Skin epidermis (tissue), 12 donors: Measurements from ENCODE around the gene ST8SIA6.
"Not testable (repeated sequence)": the region's sequence is repeated elsewhere in the genome, so short reads cannot be mapped to it uniquely, and the experiment has no call there.

Source experiments
- H3K27ac ChIP-seq, 21 experiments: fragments of 200-600 bp; sonication (generic) in 11 of 21; one replicate each; pipeline ENCODE4 v1.5.0; 2020; ENCODE audit warnings: mild to moderate bottlenecking in 3 of 21, inconsistent platforms in 2 of 21, moderate library complexity in 2 of 21
- H3K4me3 ChIP-seq, 7 experiments: fragments of 200-600 bp; sonication (generic) in 2 of 7; one replicate each; pipeline ENCODE4 v1.5.0; 2020; ENCODE audit warnings: inconsistent platforms in 2 of 7, mild to moderate bottlenecking in 2 of 7, moderate library complexity in 1 of 7

Gene ST8SIA6

DNA sequence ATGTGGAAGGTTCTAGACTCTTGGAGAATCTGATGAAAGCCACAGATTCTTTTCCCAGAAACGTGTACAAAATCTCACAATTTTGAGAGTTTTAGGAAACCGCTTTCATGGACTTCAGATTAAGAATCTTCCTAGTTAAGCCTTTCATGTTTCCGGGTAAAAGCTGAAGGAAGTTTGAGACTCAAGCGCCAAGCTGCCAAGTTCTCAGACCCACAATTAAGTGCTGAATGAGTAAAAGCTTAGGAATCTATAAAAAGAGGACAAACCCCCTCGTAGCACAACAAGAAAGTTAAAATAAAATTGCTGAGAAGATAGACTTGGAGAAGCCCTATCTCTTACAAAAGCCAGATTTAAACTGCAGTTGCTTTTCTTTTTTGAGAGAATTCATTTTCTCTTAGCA is 99.6 kb downstream of the ST8SIA6 start:
- no peak overlapping the region for H3K27ac ChIP-seq
- no peak overlapping the region for H3K4me3 ChIP-seq

DNA sequence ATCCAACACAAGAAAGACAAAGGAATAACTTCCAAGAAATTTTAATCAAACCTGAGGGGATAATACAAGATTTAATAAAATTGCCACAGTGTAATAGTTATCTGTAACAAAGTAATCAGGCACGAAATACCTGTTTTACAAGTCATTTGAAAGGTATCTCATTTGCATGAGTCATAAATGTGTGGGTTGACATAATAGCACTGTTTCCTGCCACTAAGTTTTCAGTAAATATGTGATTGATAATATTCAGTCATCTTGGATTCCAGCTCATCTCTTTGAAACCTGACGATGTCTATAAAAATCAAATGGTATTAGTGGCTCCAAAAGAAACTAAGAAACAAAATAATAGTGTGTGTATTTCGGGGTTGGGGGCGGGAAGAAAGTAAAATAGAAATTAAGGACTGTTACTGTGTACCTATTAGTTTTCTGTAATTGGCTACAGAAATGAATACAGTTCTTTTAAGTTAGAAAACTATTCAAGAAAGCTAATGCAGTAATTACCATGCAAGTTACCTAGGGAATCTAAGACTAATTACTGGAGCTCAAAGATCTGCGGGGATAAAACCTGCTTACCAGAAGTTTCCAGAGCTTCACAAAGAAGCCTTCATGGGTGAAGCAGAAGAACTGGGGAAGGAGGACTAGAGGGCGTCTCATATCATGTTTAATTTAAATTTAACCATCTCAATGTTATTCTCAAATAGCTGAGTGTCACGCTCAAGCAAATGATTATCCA is 100.7 kb downstream of the ST8SIA6 start:
- H3K27ac ChIP-seq: peak overlapping the region in 2 of 21 experiments; percentile 1 to 26
- no peak overlapping the region for H3K4me3 ChIP-seq

DNA sequence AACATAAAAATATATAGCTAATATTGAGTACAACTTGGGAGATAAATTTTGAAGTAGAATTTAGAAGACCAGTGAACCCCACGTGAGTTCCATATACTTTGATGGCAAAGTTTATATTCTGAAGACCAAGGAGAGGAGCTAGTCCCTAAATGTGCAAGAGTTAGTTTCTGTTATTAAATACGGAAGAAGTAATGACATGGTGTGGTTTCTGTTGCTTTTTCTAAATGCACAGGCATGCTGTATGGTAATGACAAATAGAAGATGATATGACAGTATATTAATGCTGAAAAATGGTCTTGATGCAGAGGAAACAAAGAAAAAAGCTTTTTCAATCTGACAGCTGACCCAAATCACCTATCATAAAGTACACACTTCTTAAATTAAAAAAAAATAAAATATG is 101.8 kb downstream of the ST8SIA6 start:
- H3K4me3 ChIP-seq: no peak overlapping the region

GRCh38 chr10:17351506-17351905 is 102.9 kb downstream of the ST8SIA6 start:
- H3K27ac ChIP-seq: no peak overlapping the region

More for the DNA sequence above, 101.8 kb downstream of the ST8SIA6 start:
- H3K27ac ChIP-seq: no peak overlapping the region

GRCh38 chr10:17349717-17350116 is 104.7 kb downstream of the ST8SIA6 start:
- H3K4me3 ChIP-seq: no peak overlapping the region
- H3K27ac ChIP-seq: peak overlapping the region in 5 of 21 experiments; percentile 17 to 71 (median 36)

More at GRCh38 chr10:17351506-17351905, 102.9 kb downstream of the ST8SIA6 start:
- no peak overlapping the region for H3K4me3 ChIP-seq

DNA sequence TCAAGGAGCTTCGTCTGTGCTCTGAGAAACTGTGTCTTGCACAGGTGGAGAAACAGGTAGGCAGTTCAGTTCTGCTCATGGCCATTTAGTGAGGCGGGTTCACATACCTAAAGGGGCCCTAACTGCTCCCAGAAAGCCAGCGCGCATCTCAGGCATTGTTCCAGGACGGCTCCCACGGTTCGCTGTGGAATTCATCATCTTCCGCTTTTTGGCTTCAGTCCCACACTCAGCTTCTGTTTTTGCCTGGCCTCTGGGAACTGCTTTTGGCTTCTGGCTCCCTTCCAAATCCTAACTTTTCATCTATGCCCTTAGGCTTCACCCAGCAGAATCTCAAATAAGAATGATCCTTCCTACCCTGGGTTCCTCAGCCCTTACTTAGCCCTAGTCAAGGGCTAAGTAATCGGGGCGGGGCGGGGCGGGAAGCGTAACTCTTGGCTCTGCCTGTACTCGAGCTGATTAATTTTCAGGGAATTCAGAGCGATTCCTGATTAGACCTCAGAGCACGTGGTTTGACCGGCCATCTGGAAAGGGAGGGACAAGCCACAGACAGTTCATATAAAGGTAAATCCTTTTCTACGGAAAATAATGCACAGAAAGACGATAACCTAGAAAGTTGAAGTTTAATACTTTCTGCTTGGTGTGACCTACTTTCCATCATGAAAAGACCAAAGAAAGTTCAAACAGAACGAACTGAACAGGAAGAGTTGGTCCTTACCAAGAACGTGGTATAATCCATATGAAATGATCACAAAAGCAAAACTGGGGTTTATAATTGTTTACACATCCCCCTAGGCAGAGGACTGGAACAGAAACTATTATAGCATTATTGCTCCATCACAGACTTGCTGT is 105.7 kb downstream of the ST8SIA6 start:
- peak overlapping the region in 1 of 7 experiments; percentile 4 for H3K4me3 ChIP-seq
- H3K27ac ChIP-seq: peak overlapping the region in 17 of 21 experiments; percentile 1 to 71 (median 38)

- Histone ChIP-seq H3K4me3 (peak overlapping the region in 1 of 7 experiments; percentile 4), H3K27ac (peak overlapping the region in 15 of 21 experiments; percentile 1 to 71 (median 53))
Observed at GRCh38 chr10:17348011-17348500, 106.3 kb downstream of the ST8SIA6 start.

- Histone ChIP-seq H3K4me3 (no peak overlapping the region), H3K27ac (no peak overlapping the region)
Observed at GRCh38 chr10:17344206-17344605, 110.2 kb downstream of the ST8SIA6 start.

DNA sequence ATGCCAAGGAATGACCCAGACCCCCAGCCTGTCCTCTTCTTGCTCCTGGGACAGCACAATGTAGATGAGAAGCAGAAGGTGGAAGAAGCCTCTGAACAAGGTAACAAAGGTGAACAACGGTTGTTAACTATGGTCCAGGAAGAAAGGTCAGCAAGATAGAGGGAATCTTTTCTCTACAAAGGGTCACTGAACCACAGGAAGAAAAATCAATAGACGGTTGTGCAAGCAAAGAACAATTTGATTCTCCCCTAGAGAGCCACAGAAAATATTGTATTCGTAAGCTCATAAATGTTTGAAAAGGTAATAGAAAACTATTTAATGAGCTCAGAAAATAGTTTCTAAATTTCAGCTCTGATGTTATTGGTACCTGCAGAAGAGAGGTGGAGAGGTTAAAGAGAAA is 111.3 kb downstream of the ST8SIA6 start:
- H3K4me3 ChIP-seq: no peak overlapping the region
- H3K27ac ChIP-seq: no peak overlapping the region

GRCh38 chr10:17340144-17340829 is 114.1 kb downstream of the ST8SIA6 start:
- no peak overlapping the region for H3K4me3 ChIP-seq
- H3K27ac ChIP-seq: no peak overlapping the region

GRCh38 chr10:17335065-17335464 is 119.3 kb downstream of the ST8SIA6 start:
- H3K27ac ChIP-seq: no peak overlapping the region
- H3K4me3 ChIP-seq: no peak overlapping the region

DNA sequence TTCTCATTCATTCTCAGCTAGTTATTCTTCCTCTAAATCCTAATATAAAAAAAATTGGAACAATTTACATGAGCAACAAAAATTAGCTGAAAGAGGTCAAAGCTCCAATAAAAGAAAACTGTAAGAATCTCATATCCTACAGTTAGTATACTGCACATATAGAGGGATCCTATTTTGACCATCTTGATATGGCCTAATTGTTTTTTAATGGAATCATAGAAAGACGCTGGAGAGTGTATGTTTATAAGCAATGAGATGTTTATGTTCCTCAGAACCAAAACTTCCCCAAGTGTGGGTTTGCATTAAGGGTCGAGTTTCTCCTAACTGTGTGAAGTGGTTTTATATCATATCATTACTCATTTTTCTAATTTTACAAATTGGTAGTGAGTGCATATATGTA is 123.9 kb downstream of the ST8SIA6 start:
- Histone ChIP-seq H3K4me3 (no peak overlapping the region), H3K27ac (no peak overlapping the region)

GRCh38 chr10:17326377-17326776 is 128.0 kb downstream of the ST8SIA6 start:
- H3K27ac ChIP-seq: no peak overlapping the region

GRCh38 chr10:17321957-17322356 is 132.4 kb downstream of the ST8SIA6 start:
- not testable (repeated sequence) for H3K27ac ChIP-seq, H3K4me3 ChIP-seq

More at GRCh38 chr10:17326377-17326776, 128.0 kb downstream of the ST8SIA6 start:
- no peak overlapping the region for H3K4me3 ChIP-seq

DNA sequence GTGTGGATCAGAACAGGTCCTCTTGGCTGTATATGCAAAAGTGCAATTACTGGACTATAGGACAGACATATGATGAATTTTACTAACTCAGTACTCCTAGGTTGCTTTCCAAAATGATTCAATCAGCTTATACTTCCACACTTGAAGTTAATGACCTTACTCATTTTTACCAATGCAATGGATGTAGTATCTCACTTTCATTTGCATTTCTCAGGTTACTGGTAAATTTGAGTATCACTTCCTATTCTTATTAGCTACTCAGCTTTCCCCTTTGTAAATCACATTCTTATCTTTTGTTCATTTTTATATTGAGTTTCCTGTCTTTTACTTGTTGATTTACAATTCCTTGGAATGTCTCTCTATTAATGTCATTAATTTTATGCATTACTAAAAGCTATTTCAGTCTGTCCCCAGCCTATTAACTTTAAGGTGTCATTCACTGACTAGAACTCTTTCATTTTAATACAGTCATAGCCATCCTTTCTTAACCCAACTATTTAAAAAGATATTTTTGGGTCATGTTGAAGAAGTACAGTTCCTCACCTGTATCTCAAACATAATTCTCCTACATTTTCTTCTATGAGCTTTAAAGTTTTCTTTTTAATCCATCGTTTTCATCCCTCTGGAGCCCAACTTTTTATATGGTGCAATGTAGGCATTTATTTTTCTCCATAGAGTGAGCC is 137.8 kb downstream of the ST8SIA6 start:
- Histone ChIP-seq H3K27ac (no peak overlapping the region), H3K4me3 (no peak overlapping the region)

GRCh38 chr10:17309435-17309834 is 145.0 kb downstream of the ST8SIA6 start:
- Histone ChIP-seq H3K27ac (no peak overlapping the region), H3K4me3 (no peak overlapping the region)

GRCh38 chr10:17307123-17307522 is 147.3 kb downstream of the ST8SIA6 start:
- H3K27ac ChIP-seq: no peak overlapping the region

GRCh38 chr10:17292375-17292774 is 162.0 kb downstream of the ST8SIA6 start:
- H3K27ac ChIP-seq: no peak overlapping the region
- H3K4me3 ChIP-seq: no peak overlapping the region

More at GRCh38 chr10:17307123-17307522, 147.3 kb downstream of the ST8SIA6 start:
- no peak overlapping the region for H3K4me3 ChIP-seq

DNA sequence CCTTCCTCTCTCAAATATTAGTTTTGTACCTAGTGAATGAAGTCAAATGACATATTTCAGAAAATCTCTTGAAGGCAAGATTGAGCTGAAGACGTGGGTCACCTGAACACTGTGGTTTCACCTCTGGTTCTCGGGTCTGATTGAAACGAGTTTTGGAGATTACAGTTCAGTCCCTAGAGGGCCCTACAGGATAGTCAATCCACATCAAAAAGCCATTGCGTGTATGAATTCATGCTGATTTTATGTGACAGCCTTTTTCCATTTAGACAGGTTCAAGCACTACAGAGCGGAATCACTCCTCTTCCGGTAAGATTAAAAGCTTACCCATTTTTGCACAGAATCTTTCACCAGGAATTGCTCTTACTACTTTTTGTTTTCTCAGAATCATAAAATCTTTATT is 164.2 kb downstream of the ST8SIA6 start:
- no peak overlapping the region for H3K27ac ChIP-seq

More for the DNA sequence above, 164.2 kb downstream of the ST8SIA6 start:
- no peak overlapping the region for H3K4me3 ChIP-seq
